HUDEP-2 (cell line): ENCODE results near the gene ADARB2.

Experiments
- DNase-seq, 76 experiments: peaks; one replicate each; lab custom pipeline; 2025; ENCODE audit not compliant: unreplicated experiment in 76 of 76; lab: John Stamatoyannopoulos, UW

Gene ADARB2

GRCh38 chr10:1574719-1575118 lies 162.6 kb downstream of the ADARB2 start:
- DNase-seq, result no peak

- DNase-seq, result no peak
Observed at GRCh38 chr10:1573981-1574380, 163.3 kb downstream of the ADARB2 start.

GRCh38 chr10:1573334-1573969 lies 163.9 kb downstream of the ADARB2 start:
- no peak for DNase-seq

- DNase-seq, result no peak
Observed at GRCh38 chr10:1572519-1573333, 164.6 kb downstream of the ADARB2 start.

GRCh38 chr10:1571587-1572237 lies 165.6 kb downstream of the ADARB2 start:
- DNase-seq, result no peak

- no peak for DNase-seq
Observed at GRCh38 chr10:1570416-1571051, 166.8 kb downstream of the ADARB2 start.

- DNase-seq, result no peak
Observed at GRCh38 chr10:1569208-1569607, 168.1 kb downstream of the ADARB2 start.

- no peak for DNase-seq
Observed at GRCh38 chr10:1567742-1568495, 169.4 kb downstream of the ADARB2 start.

GRCh38 chr10:1567152-1567551 lies 170.2 kb downstream of the ADARB2 start:
- no peak for DNase-seq

- no peak for DNase-seq
Observed at GRCh38 chr10:1564791-1565190, 172.5 kb downstream of the ADARB2 start.

GRCh38 chr10:1563028-1563427 lies 174.3 kb downstream of the ADARB2 start:
- no peak for DNase-seq

- DNase-seq, result no peak
Observed at GRCh38 chr10:1561731-1562337, 175.5 kb downstream of the ADARB2 start.

- DNase-seq, result no peak
Observed at GRCh38 chr10:1560535-1561192, 176.7 kb downstream of the ADARB2 start.

GRCh38 chr10:1559761-1560160 lies 177.6 kb downstream of the ADARB2 start:
- DNase-seq, result no peak

- no peak for DNase-seq
Observed at GRCh38 chr10:1559311-1559710, 178.0 kb downstream of the ADARB2 start.

- DNase-seq, result no peak
Observed at GRCh38 chr10:1558906-1559305, 178.4 kb downstream of the ADARB2 start.

GRCh38 chr10:1557081-1557480 lies 180.2 kb downstream of the ADARB2 start:
- no peak for DNase-seq

GRCh38 chr10:1556496-1556895 lies 180.8 kb downstream of the ADARB2 start:
- no peak for DNase-seq

- no peak for DNase-seq
Observed at GRCh38 chr10:1553951-1554350, 183.4 kb downstream of the ADARB2 start.
